DMS 273 treated with DMSO at 0.1 percent for 48 hours (cell line): ENCODE measurements around the gene PITPNB.

ENCODE experiments used
- DNase-seq: peaks from one replicate; lab custom pipeline; 2025; lab: John Stamatoyannopoulos, UW

PITPNB gene

GRCh38 chr22:27834364-27835185 is 84.5 kb downstream of the PITPNB start:
- DNase-seq: no peak

GRCh38 chr22:27833803-27834202 is 85.3 kb downstream of the PITPNB start:
- no peak for DNase-seq

GRCh38 chr22:27832606-27833005 is 86.5 kb downstream of the PITPNB start:
- DNase-seq: no peak

GRCh38 chr22:27829620-27830019 is 89.4 kb downstream of the PITPNB start:
- DNase-seq: no peak

- DNase-seq: no peak
Measured at GRCh38 chr22:27827604-27828587, 91.2 kb downstream of the PITPNB start.

- no peak for DNase-seq
Measured at GRCh38 chr22:27825174-27825573, 93.9 kb downstream of the PITPNB start.

GRCh38 chr22:27823221-27823620 is 95.8 kb downstream of the PITPNB start:
- no peak for DNase-seq

GRCh38 chr22:27820896-27821866 is 97.9 kb downstream of the PITPNB start:
- no peak for DNase-seq

GRCh38 chr22:27816552-27816951 is 102.5 kb downstream of the PITPNB start:
- DNase-seq: no peak

GRCh38 chr22:27815826-27816530 is 103.1 kb downstream of the PITPNB start:
- no peak for DNase-seq

GRCh38 chr22:27814993-27815392 is 104.1 kb downstream of the PITPNB start:
- no peak for DNase-seq

- DNase-seq: no peak
Measured at GRCh38 chr22:27811778-27812177, 107.3 kb downstream of the PITPNB start.

GRCh38 chr22:27810609-27811151 is 108.4 kb downstream of the PITPNB start:
- DNase-seq: no peak

GRCh38 chr22:27809700-27810608 is 109.1 kb downstream of the PITPNB start:
- no peak for DNase-seq

GRCh38 chr22:27809226-27809603 is 109.8 kb downstream of the PITPNB start:
- no peak for DNase-seq

- DNase-seq: no peak
Measured at GRCh38 chr22:27808451-27809225, 110.4 kb downstream of the PITPNB start.

GRCh38 chr22:27805841-27806240 is 113.2 kb downstream of the PITPNB start:
- DNase-seq: no peak

- DNase-seq: peak; percentile 17
Measured at GRCh38 chr22:27804470-27805297, 114.4 kb downstream of the PITPNB start.
